ENCODE data around the gene ASTN2.

DNA sequence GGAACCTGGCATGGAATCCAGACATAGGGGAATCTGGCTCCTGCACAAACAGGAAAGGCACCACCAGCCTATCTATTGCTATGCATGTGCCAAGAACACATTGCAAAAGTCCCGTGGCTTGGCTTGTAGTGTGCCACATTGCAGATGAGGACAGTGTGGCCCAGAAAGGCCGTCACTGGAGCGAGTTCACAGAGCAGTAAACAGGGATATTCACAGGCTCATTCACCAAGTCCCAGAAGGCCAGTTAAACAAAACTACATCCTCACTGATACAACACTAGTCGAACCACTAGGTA is 767.4 kb downstream of the ASTN2 start:
- TF ChIP-seq, protein P1, sequence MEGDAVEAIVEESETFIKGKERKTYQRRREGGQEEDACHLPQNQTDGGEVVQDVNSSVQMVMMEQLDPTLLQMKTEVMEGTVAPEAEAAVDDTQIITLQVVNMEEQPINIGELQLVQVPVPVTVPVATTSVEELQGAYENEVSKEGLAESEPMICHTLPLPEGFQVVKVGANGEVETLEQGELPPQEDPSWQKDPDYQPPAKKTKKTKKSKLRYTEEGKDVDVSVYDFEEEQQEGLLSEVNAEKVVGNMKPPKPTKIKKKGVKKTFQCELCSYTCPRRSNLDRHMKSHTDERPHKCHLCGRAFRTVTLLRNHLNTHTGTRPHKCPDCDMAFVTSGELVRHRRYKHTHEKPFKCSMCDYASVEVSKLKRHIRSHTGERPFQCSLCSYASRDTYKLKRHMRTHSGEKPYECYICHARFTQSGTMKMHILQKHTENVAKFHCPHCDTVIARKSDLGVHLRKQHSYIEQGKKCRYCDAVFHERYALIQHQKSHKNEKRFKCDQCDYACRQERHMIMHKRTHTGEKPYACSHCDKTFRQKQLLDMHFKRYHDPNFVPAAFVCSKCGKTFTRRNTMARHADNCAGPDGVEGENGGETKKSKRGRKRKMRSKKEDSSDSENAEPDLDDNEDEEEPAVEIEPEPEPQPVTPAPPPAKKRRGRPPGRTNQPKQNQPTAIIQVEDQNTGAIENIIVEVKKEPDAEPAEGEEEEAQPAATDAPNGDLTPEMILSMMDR (IDR thresholded peaks at IDR 0.05), result no peak
- no peak for TF ChIP-seq POLR2A (IDR thresholded peaks at IDR 0.05)

All from thyroid gland (tissue), 4 donors.